ENCODE data around the gene EFCAB7.

EFCAB7 gene

GRCh38 chr1:63601061-63601460, 77.7 kb downstream of the EFCAB7 start:
- DNase-seq (ENCODE audit: extremely low read depth in 1 of 2, low read depth in 1 of 2): no peak

DNA sequence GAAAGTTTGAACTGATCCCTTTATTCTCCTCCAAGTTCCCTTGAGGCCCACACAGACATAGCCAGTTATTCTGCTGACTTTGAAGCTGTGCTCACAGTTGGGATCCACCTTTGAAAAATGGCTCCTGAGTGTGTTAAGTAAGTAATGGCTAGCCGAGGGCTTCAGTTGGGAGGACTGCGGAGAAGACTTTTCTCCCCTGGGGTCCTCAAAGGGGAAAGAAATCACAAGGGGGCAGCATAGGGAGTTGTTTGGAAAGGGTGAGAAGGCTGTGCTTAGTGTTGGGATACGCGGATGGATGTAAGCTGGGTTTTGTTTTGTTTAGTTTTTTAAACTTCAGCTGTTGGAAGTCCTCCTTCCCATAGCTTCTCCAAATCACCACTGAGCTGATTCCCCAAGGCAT, 78.1 kb downstream of the EFCAB7 start:
- DNase-seq (ENCODE audit: extremely low read depth in 1 of 2, low read depth in 1 of 2): no peak

GRCh38 chr1:63601912-63602311, 78.6 kb downstream of the EFCAB7 start:
- DNase-seq (ENCODE audit: extremely low read depth in 1 of 2, low read depth in 1 of 2): no peak

DNA sequence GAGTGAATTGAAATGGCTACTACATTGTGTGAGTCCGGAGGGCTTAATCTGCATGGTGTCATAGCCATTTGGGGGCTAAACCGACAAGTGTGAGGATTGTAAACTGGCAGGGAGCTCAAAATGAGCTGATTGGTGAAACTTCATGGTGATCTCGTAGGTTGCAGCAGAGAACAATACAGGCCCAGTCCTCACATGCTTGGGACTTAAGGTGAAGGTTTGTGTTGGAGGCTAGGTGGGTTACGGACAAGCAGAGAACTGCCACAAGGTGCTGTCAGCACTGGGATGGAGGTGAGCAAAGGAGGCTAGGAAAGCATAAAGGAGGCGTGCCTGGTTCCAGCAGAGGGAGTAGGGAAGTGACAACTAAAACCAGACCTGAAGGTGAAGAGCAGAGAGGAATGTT, 79.3 kb downstream of the EFCAB7 start:
- no peak for DNase-seq (ENCODE audit: extremely low read depth in 1 of 2, low read depth in 1 of 2)

GRCh38 chr1:63603810-63604209, 80.5 kb downstream of the EFCAB7 start:
- no peak for DNase-seq (ENCODE audit: extremely low read depth in 1 of 2, low read depth in 1 of 2)

DNA sequence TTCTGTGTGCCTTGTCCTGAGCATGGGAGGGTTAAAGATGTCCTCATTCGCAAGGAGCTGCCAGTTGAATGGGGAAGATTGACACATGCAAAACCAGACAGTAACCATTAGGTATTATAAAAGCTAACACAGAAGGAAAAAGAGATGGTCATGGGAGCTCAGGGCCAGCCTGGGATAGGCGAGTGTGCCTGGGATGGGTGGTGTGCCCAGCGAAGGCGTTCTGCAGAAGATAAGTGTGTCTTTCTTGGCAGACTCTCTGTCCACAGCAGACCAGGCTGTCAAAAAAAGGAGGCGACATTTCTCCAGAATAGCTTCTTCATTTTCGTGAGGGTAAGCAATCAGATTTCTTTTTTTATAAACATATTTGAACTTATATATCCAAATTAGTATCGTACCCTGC, 84.0 kb downstream of the EFCAB7 start:
- DNase-seq (ENCODE audit: extremely low read depth in 1 of 2, low read depth in 1 of 2): no peak

DNA sequence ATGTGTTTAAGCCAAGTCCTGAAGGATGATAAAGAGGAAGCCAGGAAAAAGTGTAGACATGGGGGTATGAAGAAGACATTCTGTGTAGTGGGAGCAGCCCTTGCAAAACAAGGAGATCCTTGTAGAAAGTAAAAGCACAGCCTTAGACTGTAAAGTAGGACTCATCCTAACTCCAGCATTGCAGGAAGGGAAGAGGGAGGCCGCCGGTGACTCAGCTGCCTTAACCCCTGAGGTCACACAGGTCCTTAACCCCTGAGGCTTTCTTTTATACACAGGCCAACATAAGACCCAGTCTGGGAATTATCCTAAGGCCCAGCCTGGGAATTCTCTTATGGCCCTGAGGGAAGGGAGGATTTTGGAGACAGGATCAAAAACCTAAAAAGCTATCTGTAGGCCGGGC, 87.9 kb downstream of the EFCAB7 start:
- DNase-seq (ENCODE audit: extremely low read depth in 1 of 2, low read depth in 1 of 2): no peak

DNA sequence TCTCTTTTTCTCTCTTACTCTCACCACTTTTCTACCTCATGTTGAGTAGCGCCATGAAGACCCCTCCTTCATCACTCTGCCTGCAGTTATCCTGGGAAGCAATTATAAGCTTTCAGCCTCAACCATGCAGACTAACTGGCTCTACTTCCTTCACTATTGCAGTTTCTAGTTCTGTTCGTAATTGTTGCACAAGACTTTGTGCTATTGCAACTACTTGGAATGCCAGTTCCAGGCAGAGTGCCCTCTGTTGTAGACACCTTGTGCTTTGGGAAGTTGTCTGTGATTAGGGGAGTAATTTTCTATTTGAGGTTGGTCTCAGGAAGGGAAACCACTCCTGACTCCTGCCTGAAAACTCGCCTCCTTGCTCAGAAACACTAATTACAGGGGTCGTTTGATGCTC, 89.2 kb downstream of the EFCAB7 start:
- DNase-seq (ENCODE audit: extremely low read depth in 1 of 2, low read depth in 1 of 2): no peak

DNA sequence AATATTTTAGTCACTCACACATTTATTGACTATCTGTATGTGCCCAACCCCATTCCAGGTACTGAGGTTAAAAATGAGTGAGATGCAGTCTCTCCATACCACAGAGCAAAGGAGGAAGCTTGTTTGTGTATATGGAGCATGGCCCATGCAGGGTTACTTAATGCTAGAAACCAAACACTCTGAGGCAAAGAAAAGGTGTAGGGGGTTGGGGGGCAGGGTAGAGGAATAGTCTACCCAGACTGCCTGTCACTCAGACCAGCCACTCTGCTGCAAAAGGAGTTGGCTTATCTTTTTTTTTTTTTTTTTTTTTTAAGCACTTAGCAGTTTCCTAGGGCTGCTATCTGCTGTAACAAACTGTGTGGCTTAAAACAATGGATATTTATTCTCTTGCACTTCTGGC, 89.6 kb downstream of the EFCAB7 start:
- DNase-seq (ENCODE audit: extremely low read depth in 1 of 2, low read depth in 1 of 2): no peak

DNA sequence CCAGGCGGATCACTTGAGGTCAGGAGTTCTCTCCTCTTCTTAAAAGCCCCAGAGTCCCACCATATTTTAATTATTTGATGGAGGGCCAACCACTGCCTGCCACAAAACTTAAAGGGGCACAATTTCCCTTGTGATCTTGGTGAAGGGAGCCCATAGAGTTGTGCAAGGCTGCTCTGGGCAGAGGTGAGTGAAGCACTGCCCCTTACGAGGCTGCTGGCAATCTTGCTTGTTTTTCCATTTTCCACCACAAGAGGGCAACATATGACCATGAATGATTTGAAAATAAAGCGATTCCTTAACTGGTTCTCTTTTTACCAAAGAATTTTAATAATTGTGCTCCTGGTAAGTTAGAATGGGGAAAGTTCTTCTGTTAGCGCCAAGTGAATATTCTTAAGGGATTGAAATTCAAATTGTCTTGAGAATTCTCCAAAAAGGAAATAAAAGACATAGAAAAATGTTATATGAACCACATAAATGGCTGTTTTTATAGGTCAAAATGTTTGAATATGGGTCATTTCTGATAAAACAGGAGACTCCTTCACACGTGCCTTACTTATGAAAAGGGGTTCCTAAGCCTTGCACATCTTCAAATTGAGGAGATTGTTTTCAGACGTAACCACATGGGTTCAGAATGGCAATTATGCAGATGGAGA, 92.6 kb downstream of the EFCAB7 start:
- DNase-seq (ENCODE audit: extremely low read depth in 1 of 2, low read depth in 1 of 2): no peak

- DNase-seq (ENCODE audit: extremely low read depth in 1 of 2, low read depth in 1 of 2): no peak
These were observed 94.1 kb downstream of the EFCAB7 start for GRCh38 chr1:63617450-63617849.

DNA sequence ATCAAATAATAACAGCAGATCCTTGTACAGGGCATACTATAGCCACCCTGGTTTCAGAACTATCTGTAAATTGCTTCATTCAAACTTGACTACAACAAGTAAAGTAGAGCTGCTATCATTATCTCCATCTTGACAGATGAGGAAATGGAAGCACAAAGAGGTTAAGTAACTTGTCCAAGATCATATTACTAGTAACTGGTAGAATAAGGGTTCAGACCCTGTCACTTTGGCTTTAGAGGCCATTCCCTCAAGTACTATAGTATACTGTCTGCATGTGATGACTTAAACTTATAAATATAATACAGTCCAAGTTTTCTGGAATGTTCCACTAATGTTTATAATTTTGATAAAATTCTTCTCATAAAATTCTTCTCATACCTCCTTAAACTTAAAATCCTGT, 94.7 kb downstream of the EFCAB7 start:
- DNase-seq (ENCODE audit: extremely low read depth in 1 of 2, low read depth in 1 of 2): no peak

GRCh38 chr1:63619558-63619957, 96.2 kb downstream of the EFCAB7 start:
- no peak for DNase-seq (ENCODE audit: extremely low read depth in 1 of 2, low read depth in 1 of 2)

- DNase-seq (ENCODE audit: extremely low read depth in 1 of 2, low read depth in 1 of 2): no peak
These were observed 97.3 kb downstream of the EFCAB7 start for GRCh38 chr1:63620671-63621070.

DNA sequence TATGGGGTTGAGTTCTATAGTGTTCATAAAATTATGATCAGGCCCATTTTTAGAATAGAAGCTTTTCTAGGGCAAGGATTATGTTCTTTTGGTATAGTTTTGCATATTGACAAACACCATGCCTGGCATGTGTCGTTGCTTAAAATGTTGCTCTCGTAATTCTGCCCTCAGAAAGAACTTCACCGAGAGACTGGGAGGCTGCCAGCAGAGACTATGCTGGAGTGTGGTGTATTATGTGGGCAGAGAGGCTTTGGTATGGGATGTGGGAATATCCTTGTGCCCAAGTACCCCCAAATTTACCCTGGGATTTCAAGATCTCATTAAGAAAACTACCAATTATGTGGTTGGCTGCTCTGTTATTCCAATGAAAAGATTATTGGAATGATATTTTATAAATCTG, 97.8 kb downstream of the EFCAB7 start:
- no peak for DNase-seq (ENCODE audit: extremely low read depth in 1 of 2, low read depth in 1 of 2)

DNA sequence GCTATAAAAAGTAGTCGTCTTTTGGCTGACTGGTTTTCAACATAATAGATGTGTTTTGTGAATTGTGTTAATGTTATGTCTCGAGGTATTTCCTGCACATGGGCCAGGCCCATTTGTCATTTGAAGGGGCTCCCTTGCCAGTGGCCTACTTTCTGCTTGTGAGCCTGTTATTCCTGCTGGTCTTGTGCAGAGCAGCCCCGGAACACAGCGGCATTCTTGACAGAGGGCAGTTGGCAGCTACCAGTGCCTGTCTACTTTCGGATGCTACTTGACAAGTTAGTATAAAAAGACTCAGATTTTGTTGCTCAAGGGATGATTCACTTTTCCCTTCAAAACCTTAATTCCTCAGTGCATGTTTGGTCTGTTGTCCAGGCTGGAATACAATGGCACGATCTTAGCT, 98.4 kb downstream of the EFCAB7 start:
- no peak for DNase-seq (ENCODE audit: extremely low read depth in 1 of 2, low read depth in 1 of 2)

Measured in stimulated activated CD8-positive, alpha-beta memory T cell treated with anti-CD3 and anti-CD28 coated beads, Interleukin-7, amount 100 ng/mL, for 48 hours (primary cell).